ENCODE results near the gene APOC1.

APOC1 gene

GRCh38 chr19:44955505-44956439, 41.4 kb downstream of the APOC1 start:
- DNase-seq (ENCODE audit: low read depth) = no peak

DNA sequence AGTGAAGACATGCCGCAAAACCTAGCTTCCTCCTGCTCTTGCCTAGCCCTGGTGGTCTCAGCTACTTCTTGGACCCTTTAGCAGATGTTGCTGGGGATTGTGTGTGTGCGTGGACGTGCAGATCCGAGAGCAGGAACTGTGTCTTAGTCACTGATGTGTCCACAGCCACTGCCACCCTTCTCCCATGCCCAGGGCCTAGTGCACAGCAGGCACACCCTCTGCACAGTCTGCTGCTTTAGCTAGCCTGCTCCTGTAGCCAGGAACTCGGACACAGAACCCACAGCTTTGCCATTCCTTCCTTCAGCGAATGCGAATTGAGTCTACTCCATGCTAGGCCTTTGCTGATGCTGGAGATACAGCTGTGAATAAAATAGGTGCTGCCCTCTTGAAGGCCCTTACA, 43.1 kb downstream of the APOC1 start:
- no peak for DNase-seq (ENCODE audit: low read depth)

DNA sequence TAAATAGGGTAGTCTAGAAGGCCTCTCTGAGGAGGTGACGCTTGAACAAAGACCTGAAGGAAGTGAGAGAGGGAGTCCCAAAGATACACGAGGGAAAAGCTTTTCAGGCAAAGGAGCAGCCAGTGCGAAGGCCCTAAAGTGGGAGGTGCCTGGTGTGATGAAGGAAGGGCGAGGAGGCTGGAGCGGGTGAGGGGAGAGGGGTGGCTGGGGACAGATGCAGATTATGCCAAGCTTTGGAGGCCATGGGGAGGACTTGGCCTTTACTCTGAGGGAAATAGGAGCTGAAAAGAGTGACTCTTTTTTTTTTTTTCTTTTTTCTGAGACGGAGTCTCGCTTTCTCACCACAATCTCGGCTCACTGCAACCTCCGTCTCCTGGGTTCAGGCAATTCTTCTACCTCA, 43.7 kb downstream of the APOC1 start:
- no peak for DNase-seq (ENCODE audit: low read depth)

GRCh38 chr19:44959691-44960090, 45.3 kb downstream of the APOC1 start:
- DNase-seq (ENCODE audit: low read depth) = no peak

- no peak for DNase-seq (ENCODE audit: low read depth)
These were observed 46.7 kb downstream of the APOC1 start for GRCh38 chr19:44960906-44961728.

GRCh38 chr19:44961821-44962220, 47.4 kb downstream of the APOC1 start:
- DNase-seq (ENCODE audit: low read depth) = no peak

DNA sequence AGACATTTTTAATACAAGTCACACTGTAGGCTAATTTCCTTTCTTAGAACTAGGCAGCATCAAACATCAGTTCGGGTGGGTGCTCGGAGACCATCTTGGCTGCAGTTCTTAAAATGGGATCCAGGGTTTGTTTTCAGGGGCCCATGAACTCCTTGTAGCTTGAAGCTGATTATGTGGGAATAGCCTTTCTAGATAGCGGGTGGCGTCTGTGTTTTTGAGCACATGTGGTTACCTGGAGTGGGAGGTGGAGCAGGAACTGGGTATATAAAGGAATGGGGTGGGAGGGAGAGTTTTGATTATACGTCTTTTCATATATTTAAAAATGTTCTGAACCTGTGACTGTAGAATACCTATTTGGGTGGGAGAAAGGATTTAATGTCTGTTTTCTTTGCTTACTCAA, 53.7 kb downstream of the APOC1 start:
- no peak for DNase-seq (ENCODE audit: low read depth)

- DNase-seq (ENCODE audit: low read depth) = no peak
These were observed 54.3 kb downstream of the APOC1 start for GRCh38 chr19:44968670-44969069.
